ENCODE measurements around the gene HS2ST1.

- no peak for TF ChIP-seq CTCF (optimal IDR thresholded peaks at IDR 0.05 in 1 of 3, IDR thresholded peaks at IDR 0.05 in 1 of 3, conservative IDR thresholded peaks at IDR 0.05 in 1 of 3; ENCODE audit: extremely low read depth in 1 of 3, insufficient read depth in 2 of 3, low read length in 3 of 3)
- no peak for TF ChIP-seq EZH2 (IDR thresholded peaks at IDR 0.05; ENCODE audit: low read length)
Measured at GRCh38 chr1:87143413-87144135, 229.1 kb downstream of the HS2ST1 start.

Data from keratinocyte (primary cell).